KOPT-K1 (cell line): ENCODE results near the gene ATP8B2.
"Not testable (repeated sequence)": the region's sequence is repeated elsewhere in the genome, so short reads cannot be mapped to it uniquely, and the experiment has no call there.

Experiments
- H3K27ac ChIP-seq: fragments of 200-600 bp; sonication (generic); 2 replicates; pipeline ENCODE4 v1.5.1; 2016; ENCODE audit warnings: antibody characterized with exemption, mild to moderate bottlenecking, low read depth, low read length; ENCODE audit not compliant: poor library complexity, severe bottlenecking
- H3K36me3 ChIP-seq: fragments of 200-600 bp; sonication (generic); 2 replicates; pipeline ENCODE4 v1.5.1; 2017; ENCODE audit warnings: antibody characterized with exemption, mild to moderate bottlenecking, low read length, moderate library complexity; ENCODE audit not compliant: insufficient read depth
- H3K9me3 ChIP-seq: fragments of 200-600 bp; sonication (generic); 2 replicates; pipeline ENCODE4 v1.5.1; 2017; ENCODE audit warnings: antibody characterized with exemption, low read length, mild to moderate bottlenecking; ENCODE audit not compliant: insufficient read depth, poor library complexity, severe bottlenecking

ATP8B2 gene

DNA sequence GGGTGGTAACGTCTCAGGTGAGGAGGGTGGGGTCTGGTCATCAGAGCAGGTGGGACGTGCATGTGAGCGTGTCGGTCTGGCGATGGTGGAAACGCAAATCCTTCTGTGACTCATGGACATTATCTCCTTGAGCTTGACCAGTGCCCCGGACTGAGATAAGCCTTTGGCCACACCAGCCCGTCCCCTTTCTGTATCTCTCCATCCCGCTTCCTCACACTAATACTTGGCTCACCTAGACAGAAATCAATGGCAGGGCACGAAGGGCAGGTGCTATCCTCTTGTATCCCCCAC, 12.3 kb upstream of the ATP8B2 start:
- H3K9me3 ChIP-seq = peaks cover 32% of the 10 kb centered on the region
- H3K36me3 ChIP-seq = no peaks in the 10 kb centered on the region
- no peak overlapping the region for H3K27ac ChIP-seq

DNA sequence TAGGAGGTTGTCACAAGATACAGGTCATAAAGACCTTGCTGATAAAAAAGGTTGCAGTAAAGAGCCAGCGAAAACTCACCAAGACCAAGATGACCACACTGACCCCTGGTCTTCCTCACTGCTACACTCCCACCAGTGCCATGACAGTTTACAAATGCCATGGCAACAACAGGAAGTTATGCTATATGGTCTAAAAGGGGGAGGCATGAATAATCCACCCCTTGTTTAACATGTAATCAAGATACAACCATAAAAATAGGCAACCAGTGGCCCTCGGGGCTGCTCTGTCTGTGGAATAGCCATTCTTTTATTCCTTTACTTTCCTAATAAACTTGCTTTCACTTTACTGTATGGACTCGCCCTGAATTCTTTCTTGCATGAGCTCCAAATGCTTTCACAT, 11.1 kb upstream of the ATP8B2 start:
- peaks cover 37% of the 10 kb centered on the region for H3K9me3 ChIP-seq

DNA sequence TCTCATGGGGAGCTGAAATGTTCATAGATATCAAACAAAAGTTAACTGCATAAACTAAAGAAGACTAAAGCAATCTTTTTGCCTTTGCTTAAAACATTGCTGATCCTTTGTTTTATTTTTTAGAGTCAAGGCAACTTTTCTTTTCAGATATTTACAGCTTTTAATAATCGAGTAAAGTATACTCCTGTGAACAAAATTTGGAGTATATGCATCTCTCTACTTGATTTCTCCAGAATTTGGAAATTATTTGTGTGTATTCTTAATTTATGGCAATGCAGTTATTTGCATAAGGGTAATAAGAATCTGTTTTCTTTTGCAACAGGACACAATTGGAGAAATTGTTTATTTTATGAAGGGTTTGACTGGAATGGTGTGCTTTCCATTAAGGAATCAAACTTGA, 8.6 kb upstream of the ATP8B2 start:
- Histone ChIP-seq H3K36me3 (no peaks in the 10 kb centered on the region), H3K27ac (no peak overlapping the region), H3K9me3 (peaks cover 34% of the 10 kb centered on the region)

More for the DNA sequence above, 11.1 kb upstream of the ATP8B2 start:
- H3K27ac ChIP-seq, H3K36me3 ChIP-seq: not testable (repeated sequence)

DNA sequence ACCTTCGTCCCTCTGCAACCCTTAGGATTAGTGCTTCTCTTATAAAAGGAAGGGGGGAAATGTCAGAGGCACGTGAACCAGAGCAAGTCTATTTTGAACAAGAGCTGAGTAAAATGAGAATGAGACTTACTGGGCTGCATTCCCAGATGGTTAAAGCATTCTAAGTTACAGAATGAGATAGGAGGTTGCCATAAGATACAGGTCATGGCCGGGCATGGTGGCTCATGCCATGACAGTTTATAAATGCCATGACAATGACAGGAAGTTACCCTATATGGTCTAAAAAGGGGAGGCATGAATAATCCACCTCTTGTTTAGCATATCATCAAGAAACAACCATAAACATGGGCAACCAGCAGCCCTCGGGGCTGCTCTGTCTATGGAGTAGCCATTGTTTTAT, 6.9 kb upstream of the ATP8B2 start:
- Histone ChIP-seq H3K9me3 (peaks cover 34% of the 10 kb centered on the region), H3K36me3 (no peaks in the 10 kb centered on the region), H3K27ac (no peak overlapping the region)

DNA sequence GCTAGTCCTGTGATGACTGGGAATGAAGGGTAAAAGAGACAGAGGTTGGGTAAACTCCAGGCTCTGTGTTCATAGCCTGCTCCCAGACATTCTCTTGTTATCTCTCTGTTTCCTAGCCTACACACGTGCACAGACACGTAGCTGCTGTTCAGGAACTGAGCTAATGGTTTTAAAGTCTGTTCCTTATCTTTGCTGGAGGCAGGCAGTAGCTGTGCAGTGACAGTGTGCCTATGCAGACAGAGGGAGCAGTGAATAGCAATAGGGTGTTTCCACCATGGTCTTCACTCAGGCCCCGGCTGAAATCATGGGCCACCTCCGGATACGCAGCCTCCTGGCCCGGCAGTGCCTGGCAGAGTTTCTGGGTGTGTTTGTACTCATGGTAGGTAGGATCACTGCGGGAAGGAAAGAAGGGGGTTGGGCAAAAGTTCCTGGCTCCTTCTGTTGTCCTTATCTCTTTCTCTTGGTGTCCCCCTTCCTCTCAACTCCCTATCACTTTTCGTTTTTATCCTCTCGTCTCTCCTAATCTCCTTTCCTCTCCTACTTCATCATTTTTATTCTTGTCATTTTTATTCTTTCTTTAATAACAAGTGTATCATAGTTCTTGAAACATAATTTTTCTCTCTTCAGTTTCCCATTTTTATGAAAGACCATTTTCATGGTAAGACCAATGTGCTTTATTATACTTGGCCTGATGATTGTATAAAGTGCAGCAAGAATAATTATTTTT, 4.3 kb upstream of the ATP8B2 start, which contains the start of gene AQP10:
Gene AQP10 (plus strand): TSS at position 212 of the 727 bp plus-strand sequence. CDS start 63 bp downstream, at position 275.
- Histone ChIP-seq H3K27ac (no peak within 1 kb of the TSS), H3K36me3 (no peaks in the 10 kb centered on the region), H3K9me3 (peaks cover 25% of the 10 kb centered on the region)

DNA sequence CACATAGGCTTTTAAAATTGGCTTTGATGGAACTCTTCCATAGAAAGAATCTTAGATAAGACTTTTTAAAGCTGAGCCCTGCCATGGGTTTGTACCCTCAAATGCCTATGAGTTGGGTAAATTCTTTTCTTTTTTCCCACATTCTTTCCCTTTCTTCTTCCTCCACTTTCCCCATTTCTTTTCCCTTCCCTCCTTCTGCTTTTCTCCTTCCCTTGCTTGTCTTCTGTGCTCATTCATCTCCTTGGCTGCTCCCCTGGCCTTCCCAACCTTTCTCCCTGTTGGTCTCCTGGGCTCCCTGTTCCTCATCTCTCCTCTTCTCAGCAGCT, 3.8 kb upstream of the ATP8B2 start:
- H3K27ac ChIP-seq, H3K36me3 ChIP-seq: not testable (repeated sequence)
- peaks cover 20% of the 10 kb centered on the region for H3K9me3 ChIP-seq

DNA sequence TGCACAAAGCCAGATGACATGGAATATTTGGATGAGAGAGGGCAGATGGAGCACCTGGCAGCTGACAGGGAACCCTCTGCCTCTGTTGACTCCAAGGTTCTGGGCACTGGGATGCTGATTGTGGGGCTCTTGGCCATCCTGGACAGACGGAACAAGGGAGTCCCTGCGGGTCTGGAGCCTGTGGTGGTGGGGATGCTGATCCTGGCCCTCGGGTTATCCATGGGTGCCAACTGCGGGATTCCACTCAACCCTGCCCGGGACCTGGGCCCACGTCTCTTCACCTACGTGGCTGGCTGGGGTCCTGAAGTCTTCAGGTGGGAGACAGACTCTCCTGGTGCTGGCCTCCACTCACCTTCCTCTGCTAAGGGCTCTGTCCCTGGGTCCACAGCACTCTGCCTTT, 1.8 kb upstream of the ATP8B2 start:
- no peaks in the 10 kb centered on the region for H3K36me3 ChIP-seq
- H3K9me3 ChIP-seq = peaks cover under 1% of the 10 kb centered on the region
- H3K27ac ChIP-seq = no peak overlapping the region

DNA sequence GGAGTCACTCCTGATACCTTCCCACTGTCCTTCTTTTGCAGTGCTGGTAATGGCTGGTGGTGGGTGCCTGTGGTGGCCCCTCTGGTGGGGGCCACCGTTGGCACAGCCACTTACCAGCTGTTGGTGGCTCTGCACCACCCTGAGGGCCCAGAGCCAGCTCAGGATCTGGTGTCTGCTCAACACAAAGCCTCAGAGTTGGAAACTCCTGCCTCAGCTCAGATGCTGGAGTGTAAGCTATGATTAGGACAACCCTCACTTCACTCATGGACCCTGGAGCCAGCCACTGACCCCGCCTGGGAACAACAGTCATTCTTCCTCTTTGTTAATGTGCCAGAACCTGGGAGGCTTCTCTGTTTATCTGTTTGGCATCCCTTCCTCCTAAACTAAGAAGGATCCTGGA, 1.1 kb upstream of the ATP8B2 start:
- Histone ChIP-seq H3K36me3 (no peaks in the 10 kb centered on the region), H3K27ac (no peak overlapping the region), H3K9me3 (no peaks in the 10 kb centered on the region)

DNA sequence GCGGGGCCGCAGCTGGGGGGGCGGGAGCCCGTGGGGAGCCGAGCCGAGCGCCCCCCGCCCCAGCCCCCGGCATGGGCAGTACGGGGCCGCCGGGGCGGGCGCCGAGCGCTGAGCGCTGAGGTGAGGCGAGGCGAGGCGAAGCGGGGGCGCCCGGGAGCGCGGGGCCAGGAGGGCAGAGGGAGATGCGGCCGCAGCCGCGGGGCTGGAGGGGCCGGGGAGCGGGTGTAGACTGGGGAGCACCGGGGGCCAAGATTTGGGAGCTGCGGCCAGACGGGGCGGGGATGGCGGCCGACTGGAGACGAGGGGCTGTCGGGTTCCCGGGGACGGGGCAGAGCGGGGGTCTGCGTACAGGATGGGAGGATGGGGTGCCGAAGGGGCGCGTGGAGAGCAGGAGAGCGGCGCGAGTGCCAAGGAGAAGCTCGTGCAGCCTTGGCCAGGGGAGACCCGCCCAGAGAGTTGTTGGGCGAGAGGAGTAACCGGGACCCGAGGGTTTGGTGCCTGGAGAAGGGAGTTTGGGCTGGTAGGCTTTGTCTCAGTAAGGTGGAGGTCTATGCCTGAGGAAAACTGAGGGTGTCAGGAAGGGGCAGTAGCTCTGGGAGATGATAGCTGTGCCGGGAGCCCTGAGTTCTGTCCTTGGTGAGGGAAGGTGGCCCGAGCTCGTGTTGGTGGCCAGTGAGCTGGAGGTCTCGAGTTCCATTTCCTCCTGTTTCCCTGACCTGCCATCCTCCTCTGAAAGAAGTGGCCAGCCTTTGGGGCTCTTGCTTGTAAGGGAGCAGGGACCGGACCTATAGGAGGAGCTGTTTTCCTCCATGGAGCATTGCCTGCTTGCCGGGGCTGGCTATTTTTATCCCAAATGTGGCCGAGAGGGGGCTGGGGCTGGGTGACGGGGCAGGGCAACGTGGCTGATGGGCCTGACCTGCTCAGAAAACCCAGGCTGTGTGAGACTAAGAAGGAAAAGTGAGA, 539 bp downstream of the ATP8B2 start:
- Histone ChIP-seq H3K36me3 (peaks cover 15% of the 10 kb centered on the region; the same call in 1 of the 2 replicates), H3K27ac (peak overlapping the region; percentile 82), H3K9me3 (no peaks in the 10 kb centered on the region)

DNA sequence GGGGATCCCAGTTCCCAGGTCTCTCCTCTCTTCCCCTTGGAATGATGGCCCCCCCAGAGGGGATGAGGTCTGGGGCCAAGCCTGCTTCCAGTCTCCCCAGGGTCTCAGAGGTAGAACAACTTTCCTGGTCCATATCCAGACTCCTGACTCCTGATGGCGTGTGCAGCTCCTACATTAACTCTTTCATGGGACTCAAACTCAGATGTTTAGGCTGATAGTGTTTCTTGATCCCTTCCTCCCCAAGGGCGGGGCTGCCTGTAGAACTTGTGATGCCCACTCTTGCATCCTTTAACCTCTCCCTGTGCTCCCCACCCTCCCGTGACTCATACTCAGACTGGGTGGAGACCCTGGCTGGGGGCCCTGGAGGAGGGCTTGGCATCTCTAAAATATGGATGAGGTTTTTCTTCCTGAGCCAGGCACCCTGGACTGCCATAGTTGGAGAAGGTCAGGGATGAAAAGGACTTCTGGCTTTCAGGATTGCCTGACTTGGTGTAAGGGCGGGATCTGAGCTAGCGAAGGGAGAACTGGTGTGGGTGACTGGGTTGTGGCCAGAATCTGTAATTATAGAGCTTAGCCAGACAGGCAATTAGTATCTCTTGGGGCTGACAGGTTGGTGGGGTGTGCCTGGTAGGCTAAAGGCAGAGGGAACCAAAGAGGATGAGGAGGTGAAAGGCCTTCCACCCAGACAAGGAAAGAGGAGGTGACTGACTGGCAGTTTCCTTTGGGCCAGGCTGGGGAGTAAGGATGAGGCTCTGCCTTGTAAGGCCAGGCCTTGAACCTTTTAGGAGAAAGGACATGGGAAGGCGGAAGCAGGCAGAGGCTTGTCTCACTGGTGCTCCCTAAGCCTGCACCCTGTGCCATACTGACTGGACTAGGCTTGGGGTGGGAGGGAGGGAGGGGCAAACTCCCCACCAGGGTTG, 1.5 kb downstream of the ATP8B2 start:
- H3K27ac ChIP-seq = peak overlapping the region; percentile 82
- peaks cover 24% of the 10 kb centered on the region for H3K36me3 ChIP-seq
- H3K9me3 ChIP-seq = no peaks in the 10 kb centered on the region

DNA sequence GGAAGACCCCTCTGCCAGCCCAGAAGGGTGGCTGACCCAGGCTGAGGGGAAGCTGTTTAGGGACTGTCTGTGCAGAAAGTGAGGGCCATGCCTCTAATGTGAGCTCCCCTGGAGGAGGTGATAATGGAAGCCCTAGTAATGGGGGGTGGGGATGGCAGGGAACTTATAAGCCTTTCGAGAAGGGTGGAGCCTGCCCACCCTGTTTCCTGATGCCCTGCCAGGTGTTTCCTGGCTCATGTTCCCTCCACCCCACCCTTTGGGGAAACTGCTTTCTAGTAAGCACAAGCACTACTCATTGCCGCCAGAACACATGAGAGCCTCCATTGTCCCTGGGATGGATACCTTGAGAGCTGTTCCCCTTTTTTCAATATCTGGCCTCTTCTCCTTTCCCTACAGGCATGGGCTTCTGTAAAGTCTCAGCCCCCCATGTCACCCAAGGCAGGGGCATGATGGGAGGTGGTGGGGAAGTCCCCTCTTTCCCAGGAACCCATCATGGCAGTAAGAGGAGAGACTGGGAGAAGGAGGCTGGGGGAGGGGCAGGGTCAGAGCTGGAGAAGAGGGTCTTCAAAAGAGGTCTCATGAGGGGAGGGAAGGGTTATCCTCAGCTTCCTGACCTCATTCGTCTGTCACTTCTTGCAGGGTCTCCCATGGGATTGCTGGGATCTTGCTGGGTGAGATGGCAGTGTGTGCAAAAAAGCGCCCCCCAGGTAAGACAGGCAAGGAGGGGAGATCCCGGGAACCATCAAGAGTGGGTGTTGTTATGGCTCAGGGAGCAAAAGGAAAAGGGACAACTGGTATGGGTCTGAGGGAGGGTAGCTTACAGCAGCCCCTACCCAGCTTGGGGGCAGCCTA, 2.4 kb downstream of the ATP8B2 start:
- peak overlapping the region; percentile 82 for H3K27ac ChIP-seq
- H3K9me3 ChIP-seq = no peaks in the 10 kb centered on the region
- H3K36me3 ChIP-seq = peaks cover 33% of the 10 kb centered on the region

DNA sequence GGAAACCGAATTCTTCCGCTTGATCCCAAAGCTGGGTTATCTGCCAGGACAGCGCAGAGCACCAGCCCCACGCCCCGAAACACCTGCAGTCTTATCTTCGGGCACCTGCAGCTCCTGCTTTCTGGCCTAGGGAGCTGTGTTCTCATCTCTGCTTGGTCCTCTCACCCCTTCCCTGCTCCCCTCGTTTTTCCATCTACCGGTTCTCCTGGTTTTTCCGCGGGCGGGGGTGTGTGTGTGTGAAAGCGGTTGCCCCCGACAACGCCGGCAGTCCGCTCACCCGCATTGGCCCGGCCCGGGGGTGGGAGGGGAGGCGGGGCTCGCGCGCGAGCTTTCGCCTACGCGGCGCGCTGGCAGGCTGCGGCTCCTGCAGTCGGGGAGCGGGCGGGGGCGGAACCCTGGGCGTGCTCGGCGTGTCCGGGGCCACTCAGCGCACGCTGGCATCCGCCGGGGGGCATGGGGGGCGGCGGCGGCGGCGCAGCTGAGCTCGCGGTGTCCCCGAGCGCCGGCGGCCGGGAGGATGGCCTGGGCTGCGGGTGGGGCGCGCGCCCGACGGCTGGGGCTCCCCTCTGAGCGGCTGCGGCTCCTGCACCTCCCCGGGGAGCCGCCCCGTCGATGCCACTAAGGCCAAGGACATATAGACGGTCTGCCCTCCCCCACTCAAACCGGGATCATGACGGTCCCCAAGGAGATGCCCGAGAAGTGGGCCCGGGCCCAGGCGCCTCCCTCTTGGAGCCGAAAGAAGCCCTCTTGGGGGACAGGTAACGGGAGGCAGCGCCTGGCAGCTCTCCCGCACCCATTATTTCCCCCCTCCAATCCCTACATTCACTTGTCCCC, 3.2 kb downstream of the ATP8B2 start:
- Histone ChIP-seq H3K9me3 (no peaks in the 10 kb centered on the region), H3K27ac (peak overlapping the region; percentile 82), H3K36me3 (peaks cover 40% of the 10 kb centered on the region)

DNA sequence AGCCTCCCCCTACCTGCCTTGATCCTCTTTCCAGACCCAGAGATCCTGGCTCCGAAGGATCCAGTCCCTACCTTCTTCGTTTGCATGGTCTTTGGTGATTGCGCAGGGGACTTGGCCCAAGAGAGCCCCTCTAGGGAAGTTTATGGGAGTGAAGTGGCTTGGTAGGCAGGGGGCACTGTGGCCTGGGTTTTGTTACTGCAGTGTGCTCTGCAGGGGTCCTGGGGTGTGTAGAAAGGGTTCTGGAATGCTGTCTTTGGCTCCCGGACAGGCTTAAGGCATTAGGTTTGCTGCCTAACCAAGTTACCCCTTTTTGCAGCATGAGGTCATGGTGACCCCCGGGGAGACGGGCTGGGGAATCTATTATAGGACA, 3.8 kb downstream of the ATP8B2 start:
- Histone ChIP-seq H3K36me3 (peaks cover 46% of the 10 kb centered on the region), H3K27ac (peak overlapping the region; percentile 40), H3K9me3 (no peaks in the 10 kb centered on the region)
